ENCODE results near the gene FAM168B.
"Not testable (repeated sequence)": the region's sequence is repeated elsewhere in the genome, so short reads cannot be mapped to it uniquely, and the experiment has no call there.

Gene FAM168B

GRCh38 chr2:131103165-131103564 is 9.9 kb upstream of the FAM168B start:
- no peak for DNase-seq (ENCODE audit: low read depth in 2 of 2)

- no peak for DNase-seq (ENCODE audit: low read depth in 2 of 2)
These were observed 1.4 kb upstream of the FAM168B start for GRCh38 chr2:131094463-131095281.

GRCh38 chr2:131093696-131094462 is 619 bp upstream of the FAM168B start:
- peak in 1 of 2 donors; percentile 36 for DNase-seq (ENCODE audit: low read depth in 2 of 2)

DNA sequence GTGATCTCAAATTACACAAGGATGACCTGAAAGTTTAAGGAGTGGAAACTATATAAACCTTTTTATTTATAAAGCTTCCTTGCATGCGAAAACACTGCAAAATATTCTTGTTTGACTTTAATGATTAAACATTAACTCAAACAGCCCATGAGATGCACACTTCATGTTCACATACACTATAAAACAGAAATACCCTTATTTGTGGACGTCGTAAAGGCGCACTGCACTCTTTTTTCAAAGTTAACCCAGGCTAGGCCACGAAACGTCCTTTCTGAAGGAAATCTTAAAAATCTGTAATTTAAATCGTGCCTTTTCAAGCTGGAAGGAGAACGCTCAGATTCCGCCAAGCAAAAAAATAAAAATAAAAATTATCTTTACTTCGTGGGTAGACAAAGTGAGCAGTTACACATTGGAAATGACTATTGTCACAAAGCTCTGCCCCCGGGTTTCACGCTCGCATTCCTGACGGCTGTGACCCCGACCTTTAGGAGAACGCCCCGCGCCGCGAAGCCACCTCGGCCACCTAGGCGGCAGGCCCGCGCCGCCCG is 728 bp downstream of the FAM168B start:
- DNase-seq (ENCODE audit: low read depth in 2 of 2): no peak

- no peak for DNase-seq (ENCODE audit: low read depth in 2 of 2)
These were observed 7.6 kb downstream of the FAM168B start for GRCh38 chr2:131085646-131086045.

DNA sequence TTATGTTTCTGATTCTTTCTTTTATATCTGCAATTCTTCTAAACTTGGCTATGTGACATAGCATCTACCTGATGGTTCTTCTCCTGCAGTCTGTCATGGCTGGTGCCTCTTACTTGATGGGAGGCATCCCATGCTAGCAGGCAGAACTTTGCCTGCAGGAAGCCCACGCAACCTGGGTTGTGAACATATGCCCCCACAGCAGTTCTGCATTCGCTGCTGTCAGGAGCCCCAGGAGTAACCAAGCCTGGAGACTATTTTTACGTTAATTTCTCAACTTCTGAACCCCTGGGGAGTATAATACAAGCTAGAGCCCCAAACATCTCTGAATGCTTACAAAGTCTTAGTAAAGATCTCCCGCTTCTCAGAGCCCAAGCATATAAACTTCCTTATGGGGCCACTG is 12.1 kb downstream of the FAM168B start:
- DNase-seq (ENCODE audit: low read depth in 2 of 2): no peak

DNA sequence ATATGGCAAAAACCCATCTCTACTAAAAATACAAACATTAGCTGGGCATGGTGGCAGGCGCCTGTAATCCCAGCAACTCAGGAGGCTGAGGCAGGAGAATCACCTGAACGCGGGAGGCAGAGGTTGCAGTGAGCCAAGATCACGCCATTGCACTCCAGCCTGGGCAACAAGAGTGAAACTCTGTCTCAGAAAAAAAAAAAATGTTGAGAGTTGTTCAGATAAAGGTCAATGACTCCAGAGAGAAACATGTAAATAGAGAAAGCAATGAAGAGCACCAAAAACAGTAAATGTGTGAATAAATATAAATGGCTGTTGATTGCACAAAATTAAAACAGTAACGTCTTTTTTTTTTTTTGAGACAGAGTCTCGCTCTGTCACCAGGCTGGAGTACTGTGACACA is 13.3 kb downstream of the FAM168B start:
- DNase-seq (ENCODE audit: low read depth in 2 of 2): not testable (repeated sequence)

DNA sequence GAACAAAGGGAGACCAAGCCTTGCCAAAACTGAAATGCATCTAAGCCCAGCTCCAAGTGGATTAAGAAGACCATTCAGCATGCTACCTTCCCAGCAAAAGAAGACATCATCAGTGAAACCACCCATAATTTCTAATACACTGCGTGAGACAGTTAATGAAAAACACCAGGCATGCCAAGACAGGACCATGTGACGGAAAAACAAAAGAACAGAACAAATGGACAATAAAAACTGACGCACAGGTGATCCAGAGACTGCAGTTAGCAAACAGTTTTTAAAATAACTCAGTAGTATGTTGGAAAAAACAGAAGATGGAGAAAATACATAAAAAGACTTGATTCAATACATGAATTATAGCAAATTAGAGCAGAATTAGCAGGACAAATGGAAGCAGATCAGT is 15.3 kb downstream of the FAM168B start:
- no peak for DNase-seq (ENCODE audit: low read depth in 2 of 2)

DNA sequence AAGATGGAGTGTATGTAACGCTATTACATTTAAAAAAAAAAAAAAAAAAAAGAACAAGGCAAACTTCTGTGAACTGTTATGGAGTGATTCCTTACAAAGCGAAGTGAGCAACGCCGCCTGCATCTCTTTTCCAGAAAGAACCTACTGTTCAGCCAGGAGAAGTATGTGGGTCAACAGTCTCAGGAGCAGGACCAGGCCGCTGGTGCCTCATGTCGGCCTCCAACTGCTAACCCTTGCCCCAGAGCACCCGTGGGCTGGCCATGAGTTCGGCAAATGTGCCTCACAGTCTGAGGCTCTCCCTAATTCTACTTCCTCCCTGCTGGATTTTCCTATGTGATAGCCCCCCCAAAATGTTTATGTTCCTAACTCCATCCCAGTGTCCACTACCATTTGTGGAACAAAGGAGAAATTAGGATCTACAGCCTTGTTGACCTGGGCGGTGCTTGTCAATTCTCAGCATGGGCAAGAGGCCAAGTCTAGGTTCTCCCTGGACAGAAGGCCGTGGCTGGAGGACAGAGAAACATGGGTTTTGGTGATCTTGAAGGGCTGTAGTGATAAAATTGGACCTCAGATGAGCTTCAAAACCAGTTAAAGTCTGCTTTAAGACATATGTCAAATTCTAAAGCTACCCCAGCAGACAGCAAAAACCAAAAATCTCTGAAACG is 15.9 kb downstream of the FAM168B start:
- no peak for DNase-seq (ENCODE audit: low read depth in 2 of 2)

DNA sequence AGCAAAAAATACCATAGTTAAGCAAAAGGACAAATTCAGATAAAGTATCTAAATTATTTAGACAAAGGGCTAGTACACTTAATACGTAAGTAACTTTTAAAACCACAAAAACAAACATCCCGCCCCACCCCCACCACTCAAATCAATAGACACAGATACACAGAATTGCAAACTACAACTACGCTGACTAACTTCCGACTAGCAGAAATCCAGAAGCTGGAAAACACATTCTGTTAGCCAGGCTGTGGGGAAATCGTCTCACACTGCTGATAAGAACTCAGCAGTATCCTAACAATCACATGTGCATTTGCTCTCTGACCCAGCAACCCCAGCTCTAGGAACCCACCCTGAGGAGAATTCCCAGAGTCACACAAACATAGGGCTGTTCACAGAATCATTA is 16.6 kb downstream of the FAM168B start:
- DNase-seq (ENCODE audit: low read depth in 2 of 2): no peak

- not testable (repeated sequence) for DNase-seq (ENCODE audit: low read depth in 2 of 2)
These were observed 17.7 kb downstream of the FAM168B start for GRCh38 chr2:131075578-131075977.

DNA sequence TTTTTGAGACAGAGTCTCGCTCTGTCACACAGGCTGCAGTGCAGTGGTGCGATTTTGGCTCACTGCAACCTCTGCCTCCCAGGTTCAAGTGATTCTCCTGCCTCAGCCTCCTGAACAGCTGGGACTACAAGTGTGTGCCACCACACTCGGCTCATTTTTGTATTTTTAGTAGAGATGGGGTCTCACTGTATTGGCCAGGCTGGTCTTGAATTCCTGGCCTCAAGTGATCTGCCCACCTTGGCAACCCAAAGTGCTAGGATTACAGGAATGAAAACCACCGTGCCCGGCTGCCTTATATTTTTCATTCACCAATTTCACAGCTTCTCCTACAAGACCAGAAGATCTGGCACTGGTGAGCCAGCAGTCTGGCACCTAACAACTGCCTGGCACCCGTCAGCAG is 25.1 kb downstream of the FAM168B start:
- not testable (repeated sequence) for DNase-seq (ENCODE audit: low read depth in 2 of 2)

DNA sequence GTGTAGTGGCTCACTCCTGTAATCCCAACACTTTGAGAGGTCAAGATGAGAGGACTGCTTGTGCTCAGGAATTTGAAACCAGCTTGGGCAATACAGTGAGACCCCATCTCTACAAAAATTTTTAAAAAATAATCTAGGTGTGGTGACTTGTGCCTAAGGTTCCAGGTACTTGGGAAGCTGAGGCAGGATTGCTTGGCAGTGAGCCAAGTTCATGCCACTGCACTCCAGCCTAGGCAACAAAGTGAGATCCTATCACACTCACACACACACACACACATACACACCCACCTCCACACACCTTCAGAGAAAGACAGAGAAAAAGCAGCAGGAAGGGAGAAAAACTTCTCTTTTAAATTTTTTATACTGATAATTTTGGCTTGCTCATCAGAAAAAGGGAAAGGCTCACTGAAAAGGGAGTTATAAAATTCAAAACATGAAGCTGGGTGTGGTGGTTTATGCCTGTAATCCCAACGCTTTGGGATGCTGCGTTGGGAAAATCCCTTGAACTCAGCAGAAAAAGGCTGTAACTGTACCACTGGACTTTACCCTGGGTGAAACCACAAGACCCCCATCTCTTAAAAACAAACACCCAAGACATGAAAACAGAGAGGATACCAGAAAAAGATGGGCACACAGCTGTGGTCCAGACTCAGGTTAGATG is 25.7 kb downstream of the FAM168B start:
- no peak for DNase-seq (ENCODE audit: low read depth in 2 of 2)

DNA sequence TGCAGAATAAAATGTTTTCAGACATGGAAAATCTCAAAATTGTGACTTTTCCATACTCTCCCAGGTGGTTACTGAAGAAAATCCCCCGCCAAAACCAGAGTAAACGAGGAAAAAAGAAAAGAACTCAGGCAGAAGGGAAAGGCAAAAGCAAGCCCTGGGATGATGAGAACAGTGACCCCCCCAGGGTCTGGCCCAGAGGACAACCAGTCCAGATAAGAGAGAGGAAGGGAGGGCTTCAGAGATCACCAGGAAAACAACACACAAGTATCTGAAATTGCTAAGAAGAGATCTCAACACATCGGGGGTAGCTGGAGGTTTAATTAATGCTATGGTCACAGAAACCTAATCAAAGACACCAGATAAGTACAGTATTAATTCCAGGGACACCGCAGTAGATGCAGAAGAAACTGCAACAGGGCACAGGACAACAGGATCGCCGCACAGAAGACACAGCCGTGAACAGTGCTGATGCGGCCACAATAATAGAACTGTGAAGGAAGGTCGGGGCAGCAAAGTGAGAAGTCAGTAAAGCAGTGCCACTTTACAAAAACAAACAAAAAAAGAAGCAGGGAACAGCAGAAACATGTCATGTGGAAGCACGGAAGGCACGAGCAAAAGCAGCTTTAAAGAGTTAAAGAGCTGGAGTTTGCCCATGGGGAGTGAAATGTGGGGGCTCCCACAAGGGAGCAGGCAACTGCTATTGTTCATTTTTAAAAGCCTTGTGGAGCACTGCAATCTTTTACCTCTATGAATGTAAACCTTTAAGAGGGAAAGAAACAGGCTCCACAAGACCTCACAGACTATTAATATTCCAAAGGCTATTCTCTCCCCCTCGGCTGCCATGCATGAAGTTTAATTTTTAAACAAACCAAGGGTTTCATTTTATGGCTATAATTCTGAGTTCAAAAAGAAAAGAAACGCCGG is 28.4 kb downstream of the FAM168B start:
- DNase-seq (ENCODE audit: low read depth in 2 of 2): no peak

GRCh38 chr2:131063501-131064283 is 29.6 kb downstream of the FAM168B start:
- no peak for DNase-seq (ENCODE audit: low read depth in 2 of 2)

- no peak for DNase-seq (ENCODE audit: low read depth in 2 of 2)
These were observed 34.3 kb downstream of the FAM168B start for GRCh38 chr2:131058920-131059319.

- DNase-seq (ENCODE audit: low read depth in 2 of 2): no peak
These were observed 34.9 kb downstream of the FAM168B start for GRCh38 chr2:131058214-131058843.

DNA sequence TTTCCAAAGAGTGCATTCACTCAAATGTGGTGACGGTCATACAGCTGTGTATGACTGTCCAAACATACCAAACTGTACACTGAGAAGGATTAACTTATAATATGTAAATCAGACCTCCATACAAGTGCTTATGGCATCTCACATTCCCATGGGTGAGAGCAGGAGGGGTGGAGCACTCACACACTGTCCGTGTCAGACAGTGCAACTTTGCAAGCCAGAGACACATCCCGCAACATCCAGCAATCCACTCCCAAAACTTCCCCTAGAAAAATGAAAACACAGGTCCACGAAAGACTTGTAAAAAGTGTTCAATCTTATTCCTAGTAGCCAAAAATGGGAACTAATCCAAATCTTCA is 36.4 kb downstream of the FAM168B start:
- no peak for DNase-seq (ENCODE audit: low read depth in 2 of 2)

- no peak for DNase-seq (ENCODE audit: low read depth in 2 of 2)
These were observed 36.9 kb downstream of the FAM168B start for GRCh38 chr2:131056204-131056931.
